Panc1 (cell line): ENCODE results near the gene USH2A. TPM values are rescaled to one million over a fixed set of nuclear protein-coding genes. Genes with fewer than 3 reads are reported as not detected.

Experiments
- ATAC-seq: fragments of 200-7000 bp; cut with Tn5 transposase; 2 replicates; pipeline ENCODE4 v1.9.1; 2020; ENCODE audit warnings: mild to moderate bottlenecking, moderate library complexity
- BruUV-seq: library from RNA; stranded (reverse); fragments of 400-500 nt; replicated peaks from 2 replicates; lab custom pipeline; 2021; lab: Mats Ljungman, UMichigan
- CTCF ChIA-PET: fragments of 300-600 bp; sonication (Branson Sonifier 250); formaldehyde crosslinking; loops from one replicate; lab custom pipeline; 2022; ENCODE audit warnings: antibody characterized with exemption; lab: Charles Lee
- POLR2A ChIA-PET: fragments of 300-600 bp; sonication (Branson Sonifier 250); formaldehyde crosslinking; loops from one replicate; lab custom pipeline; 2022; ENCODE audit warnings: antibody characterized with exemption; lab: Charles Lee
- DNase-seq: peaks from one replicate; pipeline ENCODE4 v3.0.0-alpha.2; 2010; ENCODE audit warnings: low read depth, low spot score
- H3K27ac ChIP-seq: 2 replicates; pipeline ENCODE4 v1.5.1; 2011; ENCODE audit warnings: mild to moderate bottlenecking, low read length, inconsistent platforms
- H3K27me3 ChIP-seq: fragments of 200-500 bp; sonication (Bioruptor generic); 2 replicates; pipeline ENCODE4 v1.6.0; 2014; ENCODE audit warnings: low read length, inconsistent platforms; ENCODE audit not compliant: control insufficient read depth, insufficient read depth
- H3K36me3 ChIP-seq: fragments of 200-500 bp; sonication (Bioruptor generic); 2 replicates; pipeline ENCODE4 v1.5.1; 2014; ENCODE audit warnings: inconsistent platforms, mild to moderate bottlenecking, low read length, moderate library complexity; ENCODE audit not compliant: control insufficient read depth, insufficient read depth
- H3K4me1 ChIP-seq: 2 replicates; pipeline ENCODE4 v1.5.1; 2011; ENCODE audit warnings: inconsistent platforms, mild to moderate bottlenecking, low read length, moderate library complexity; ENCODE audit not compliant: control insufficient read depth, insufficient read depth
- H3K4me3 ChIP-seq, 2 experiments: 2 replicates each; pipeline ENCODE4 v1.5.1; 2011 to 2012; ENCODE audit warnings: low read depth in 2 of 2, low read length in 2 of 2, mild to moderate bottlenecking in 2 of 2, inconsistent platforms in 1 of 2, moderate library complexity in 1 of 2
- H3K9me3 ChIP-seq: fragments of 200-500 bp; sonication (Bioruptor generic); 2 replicates; pipeline ENCODE4 v1.5.1; 2014; ENCODE audit warnings: low read depth, mild to moderate bottlenecking, inconsistent platforms, low read length, moderate library complexity; ENCODE audit not compliant: control insufficient read depth, insufficient read depth
- CTCF ChIP-seq: fragments of 450-650 bp; IDR thresholded peaks from 2 replicates; pipeline ENCODE4 v1.5.1; 2017; ENCODE audit warnings: mild to moderate bottlenecking
- POLR2AphosphoS5 ChIP-seq: IDR thresholded peaks from 2 replicates; pipeline ENCODE4 v1.6.1; 2012; ENCODE audit warnings: mild to moderate bottlenecking, low read depth, low read length, moderate library complexity
- SIN3A ChIP-seq: IDR thresholded peaks from 2 replicates; pipeline ENCODE4 v1.6.1; 2012; ENCODE audit warnings: low read depth, mild to moderate bottlenecking, low read length, moderate library complexity, borderline replicate concordance; ENCODE audit not compliant: insufficient read depth
- TCF7L2 ChIP-seq: IDR thresholded peaks from 2 replicates; pipeline ENCODE4 v1.6.1; 2011; ENCODE audit warnings: mild to moderate bottlenecking, low read depth, low read length, inconsistent platforms
- in situ Hi-C: cut with HindIII; loops from 2 replicates; pipeline ENCODE4 v1.10.0; 2016; ENCODE audit warnings: low sequenced_read_pairs, low pct_unique_long_range_greater_than_20kb
- intact Hi-C: fragments of 100-400 bp; cut with micrococcal nuclease; formaldehyde crosslinking; loops from one replicate; pipeline ENCODE4 v1.10.0; 2022; ENCODE audit not compliant: unreplicated experiment
- total RNA-seq: library from RNA; stranded (reverse); gene quantifications from one replicate; pipeline ENCODE4 v1.2.1, GENCODE V29; 2021; ENCODE audit not compliant: unreplicated experiment
- TF ChIP-seq, protein P1 (sequence below), 2 experiments: IDR thresholded peaks; 2 replicates each; pipeline ENCODE4 v1.6.1; 2011 to 2012; ENCODE audit warnings: low read depth in 2 of 2, control low read depth in 1 of 2, low read length in 1 of 2, mild to moderate bottlenecking in 1 of 2, moderate library complexity in 1 of 2; ENCODE audit not compliant: insufficient read depth in 1 of 2

Gene USH2A
- total RNA-seq, 1 experiment from 2014 or later, result not detected

GRCh38 chr1:216184126-216184680 lies 239.0 kb downstream of the USH2A start:
- H3K4me3 ChIP-seq, result no peak overlapping the region
- H3K27me3 ChIP-seq, result no peaks in the 10 kb centered on the region
- in situ Hi-C loops, result no loop called here
- ATAC-seq (no peak), DNase-seq (no peak)
- H3K4me1 ChIP-seq, result no peaks in the 10 kb centered on the region
- BruUV-seq, result no TSS peak
- TF ChIP-seq CTCF, result no peak
- no peak for TF ChIP-seq TCF7L2
- TF ChIP-seq, protein P1, sequence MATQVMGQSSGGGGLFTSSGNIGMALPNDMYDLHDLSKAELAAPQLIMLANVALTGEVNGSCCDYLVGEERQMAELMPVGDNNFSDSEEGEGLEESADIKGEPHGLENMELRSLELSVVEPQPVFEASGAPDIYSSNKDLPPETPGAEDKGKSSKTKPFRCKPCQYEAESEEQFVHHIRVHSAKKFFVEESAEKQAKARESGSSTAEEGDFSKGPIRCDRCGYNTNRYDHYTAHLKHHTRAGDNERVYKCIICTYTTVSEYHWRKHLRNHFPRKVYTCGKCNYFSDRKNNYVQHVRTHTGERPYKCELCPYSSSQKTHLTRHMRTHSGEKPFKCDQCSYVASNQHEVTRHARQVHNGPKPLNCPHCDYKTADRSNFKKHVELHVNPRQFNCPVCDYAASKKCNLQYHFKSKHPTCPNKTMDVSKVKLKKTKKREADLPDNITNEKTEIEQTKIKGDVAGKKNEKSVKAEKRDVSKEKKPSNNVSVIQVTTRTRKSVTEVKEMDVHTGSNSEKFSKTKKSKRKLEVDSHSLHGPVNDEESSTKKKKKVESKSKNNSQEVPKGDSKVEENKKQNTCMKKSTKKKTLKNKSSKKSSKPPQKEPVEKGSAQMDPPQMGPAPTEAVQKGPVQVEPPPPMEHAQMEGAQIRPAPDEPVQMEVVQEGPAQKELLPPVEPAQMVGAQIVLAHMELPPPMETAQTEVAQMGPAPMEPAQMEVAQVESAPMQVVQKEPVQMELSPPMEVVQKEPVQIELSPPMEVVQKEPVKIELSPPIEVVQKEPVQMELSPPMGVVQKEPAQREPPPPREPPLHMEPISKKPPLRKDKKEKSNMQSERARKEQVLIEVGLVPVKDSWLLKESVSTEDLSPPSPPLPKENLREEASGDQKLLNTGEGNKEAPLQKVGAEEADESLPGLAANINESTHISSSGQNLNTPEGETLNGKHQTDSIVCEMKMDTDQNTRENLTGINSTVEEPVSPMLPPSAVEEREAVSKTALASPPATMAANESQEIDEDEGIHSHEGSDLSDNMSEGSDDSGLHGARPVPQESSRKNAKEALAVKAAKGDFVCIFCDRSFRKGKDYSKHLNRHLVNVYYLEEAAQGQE (IDR thresholded peaks at IDR 0.05; ENCODE audit: insufficient read depth in 1 of 2, low read depth in 2 of 2, low read length in 1 of 2), result no peak
- no peak for TF ChIP-seq POLR2AphosphoS5
- TF ChIP-seq SIN3A, result no peak
- no peak overlapping the region for H3K27ac ChIP-seq
- no peaks in the 10 kb centered on the region for H3K36me3 ChIP-seq
- H3K9me3 ChIP-seq, result no peaks in the 10 kb centered on the region; the same call in 1 of the 2 replicates
- CTCF ChIA-PET, result no interaction called here
- POLR2A ChIA-PET, result no interaction called here
- intact Hi-C loops, result no loop called here

DNA sequence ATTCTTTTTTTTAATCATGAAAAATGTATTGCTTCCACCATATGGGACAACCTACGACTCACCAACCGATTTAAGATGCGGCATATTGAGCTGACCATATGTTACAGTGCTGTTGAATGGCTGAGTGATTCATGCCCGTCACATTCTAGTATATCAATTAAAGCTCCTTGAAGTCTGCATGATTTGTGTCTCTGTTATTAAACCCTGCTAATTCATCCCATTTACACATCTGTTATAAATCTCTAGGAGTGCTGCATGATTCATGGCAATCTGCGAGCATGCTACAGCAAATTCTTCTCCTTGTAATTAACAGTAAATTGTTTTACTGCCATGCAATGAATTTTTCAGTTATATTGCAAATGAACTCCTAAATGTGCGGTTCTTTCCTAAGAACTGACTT lies 239.8 kb downstream of the USH2A start:
- no peak for DNase-seq
- in situ Hi-C loops, result no loop called here
- no peaks in the 10 kb centered on the region for H3K36me3 ChIP-seq
- H3K9me3 ChIP-seq, result no peaks in the 10 kb centered on the region; the same call in 1 of the 2 replicates
- no peak for ATAC-seq
- POLR2A ChIA-PET, result no interaction called here
- TF ChIP-seq SIN3A (no peak), CTCF (no peak), POLR2AphosphoS5 (no peak), TCF7L2 (no peak)
- TF ChIP-seq, protein P1 (IDR thresholded peaks at IDR 0.05; ENCODE audit: insufficient read depth in 1 of 2, low read depth in 2 of 2, low read length in 1 of 2), result no peak
- no peaks in the 10 kb centered on the region for H3K4me1 ChIP-seq
- BruUV-seq, result no TSS peak
- no peaks in the 10 kb centered on the region for H3K27me3 ChIP-seq
- no peak overlapping the region for H3K27ac ChIP-seq
- H3K4me3 ChIP-seq, result no peak overlapping the region
- CTCF ChIA-PET, result interaction anchor here (1.0 kb wide), 1 partner anchor 10 kb away, joined by 3 read pairs; no protein-coding TSS in a partner anchor
- intact Hi-C loops, result no loop called here
